NT2/D1 (cell line): ENCODE measurements around the gene CNKSR3.

Experiments used
- SUZ12 ChIP-seq: IDR thresholded peaks from 2 replicates; pipeline ENCODE4 v1.6.1; 2011; ENCODE audit not compliant: insufficient read length, insufficient read depth; ENCODE audit errors: extremely low read depth
- YY1 ChIP-seq: IDR thresholded peaks from 2 replicates; pipeline ENCODE4 v1.6.1; 2011; ENCODE audit not compliant: insufficient read length, insufficient read depth
- ZNF274 ChIP-seq: IDR thresholded peaks from 2 replicates; pipeline ENCODE4 v1.6.1; 2011; ENCODE audit warnings: mild to moderate bottlenecking, low read depth, low read length

DNA sequence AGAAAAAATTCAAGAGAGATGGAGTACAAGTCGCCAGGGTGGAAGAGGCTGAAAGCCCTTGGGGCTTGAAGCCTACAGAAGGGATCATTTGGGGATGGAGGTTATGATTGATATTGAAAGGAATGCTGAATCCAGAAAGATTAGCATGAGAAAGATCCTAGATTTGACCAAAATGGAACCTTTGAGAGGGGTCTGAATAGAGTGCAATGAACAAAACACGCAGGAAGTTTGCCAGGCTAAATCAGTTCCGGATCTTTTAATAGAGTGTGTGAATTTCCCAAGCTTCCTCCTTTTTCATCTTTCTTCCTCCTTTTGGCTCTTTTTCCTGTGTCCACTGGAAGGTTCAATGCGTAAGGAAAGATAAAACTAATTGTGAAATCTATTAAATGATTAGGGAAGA lies 169.1 kb downstream of the CNKSR3 start:
- no peak for TF ChIP-seq ZNF274
- no peak for TF ChIP-seq YY1
- no peak for TF ChIP-seq SUZ12
